Fibroblast of peridontal ligament (primary cell): ENCODE measurements around the gene MOV10L1.

ENCODE experiments used
- DNase-seq: peaks from one replicate; pipeline ENCODE4 v3.0.0-alpha.2; 2010; ENCODE audit errors: extremely low read depth

Gene MOV10L1

DNA sequence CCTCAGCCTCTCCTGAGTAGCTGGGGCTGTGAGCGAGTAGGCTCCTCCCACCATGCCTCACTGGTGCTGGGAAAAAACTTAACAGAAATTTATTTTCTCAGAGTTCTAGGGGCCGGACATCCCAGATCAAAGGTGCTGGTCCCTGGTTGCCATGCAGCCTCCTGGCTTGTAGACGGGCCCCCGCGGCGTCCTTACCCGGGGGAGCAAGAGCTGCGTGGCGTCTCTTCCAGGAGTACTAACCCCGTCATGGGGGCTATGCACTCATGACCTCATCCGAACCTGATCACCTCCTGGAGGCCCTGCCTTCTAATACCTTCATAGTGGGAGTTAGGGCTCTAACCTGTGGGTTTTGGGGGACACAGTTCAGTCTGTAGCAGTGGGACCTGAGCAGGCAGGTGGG lies 98.5 kb downstream of the MOV10L1 start:
- DNase-seq = no peak

DNA sequence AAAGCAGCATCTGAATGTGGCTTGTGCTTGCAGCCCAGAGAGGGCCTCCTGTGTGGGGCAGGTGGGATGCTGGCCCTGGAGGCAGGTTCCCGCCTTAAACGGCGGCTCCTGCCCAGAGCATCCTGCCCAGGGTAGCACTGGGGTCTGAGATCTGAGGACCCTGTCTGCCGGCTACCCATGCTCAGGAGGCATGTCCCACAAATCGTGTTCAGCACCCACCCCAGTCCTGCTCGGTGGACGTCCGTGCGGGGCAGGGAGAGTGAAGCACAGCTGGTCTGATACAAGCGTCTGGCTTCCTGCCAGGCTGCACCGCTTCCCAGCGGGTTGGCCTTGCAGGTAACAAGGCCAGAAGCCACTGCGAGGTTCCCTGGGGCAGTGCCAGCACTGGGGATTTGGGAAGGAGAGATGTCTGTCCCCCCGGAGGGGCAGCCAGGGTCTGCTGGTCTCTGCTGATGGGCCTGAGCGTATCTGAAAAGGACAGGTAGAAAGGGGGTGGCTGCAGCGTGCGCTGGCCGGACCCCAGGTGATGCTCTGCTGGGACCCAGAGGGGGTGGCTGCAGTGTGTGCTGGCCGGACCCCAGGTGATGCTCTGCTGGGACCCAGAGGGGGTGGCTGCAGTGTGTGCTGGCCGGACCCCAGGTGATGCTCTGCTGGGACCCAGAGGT lies 99.5 kb downstream of the MOV10L1 start:
- no peak for DNase-seq

DNA sequence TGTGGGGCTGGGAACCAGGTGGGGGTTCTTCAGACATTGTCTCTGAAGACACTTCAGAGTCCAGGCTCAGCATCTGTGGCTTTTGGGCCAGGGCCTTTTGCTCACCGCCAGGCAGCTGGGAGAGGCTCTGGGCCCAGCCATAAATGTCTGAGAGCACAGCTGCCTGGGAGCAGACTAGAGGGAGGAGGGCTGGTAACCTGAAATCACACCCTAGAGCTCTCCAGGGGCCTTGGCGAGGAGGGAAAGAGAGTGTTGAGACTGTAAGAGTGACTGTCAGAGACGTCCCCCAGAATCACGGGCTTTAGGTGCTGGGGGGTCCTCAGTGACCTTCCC lies 100.0 kb downstream of the MOV10L1 start:
- DNase-seq = peak; percentile 5

DNA sequence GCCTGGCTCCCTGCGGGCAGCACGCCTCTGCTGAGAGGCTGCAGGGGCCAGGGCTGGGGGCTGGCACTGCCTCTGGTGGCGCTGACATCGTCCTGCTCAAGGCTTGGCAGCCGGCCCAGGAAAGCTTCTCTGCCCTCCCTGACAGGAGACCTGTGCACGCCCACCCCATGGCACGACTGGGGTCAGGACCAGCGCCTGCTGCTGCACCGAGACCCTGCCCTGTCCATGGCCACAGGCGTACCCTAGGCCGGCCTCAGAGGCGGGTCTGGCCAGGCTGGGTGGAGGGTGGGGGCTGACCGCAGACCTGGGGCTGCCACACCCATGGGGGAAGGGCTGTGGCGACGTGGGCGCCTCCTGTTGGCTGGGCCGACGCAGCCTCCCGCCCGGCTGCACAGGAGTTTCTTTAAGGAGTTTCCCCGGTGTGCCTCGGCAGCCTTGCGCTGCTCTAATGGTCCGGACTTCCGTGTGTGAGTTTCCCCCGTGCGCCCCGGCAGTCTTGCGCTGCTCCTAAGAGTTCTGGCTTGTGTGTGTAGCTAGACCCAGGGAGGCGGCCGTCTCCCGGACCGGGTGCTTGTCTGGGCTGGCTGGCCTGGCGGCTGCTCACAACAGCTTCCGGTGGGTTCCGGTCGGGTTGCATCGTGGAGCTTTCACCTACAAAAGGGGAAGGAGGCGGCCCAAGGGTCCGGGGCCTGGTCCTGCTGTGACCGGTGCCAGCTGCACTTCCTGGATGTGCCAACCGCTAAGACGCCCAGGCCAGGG lies 100.6 kb downstream of the MOV10L1 start:
- DNase-seq = peak; percentile 23

DNA sequence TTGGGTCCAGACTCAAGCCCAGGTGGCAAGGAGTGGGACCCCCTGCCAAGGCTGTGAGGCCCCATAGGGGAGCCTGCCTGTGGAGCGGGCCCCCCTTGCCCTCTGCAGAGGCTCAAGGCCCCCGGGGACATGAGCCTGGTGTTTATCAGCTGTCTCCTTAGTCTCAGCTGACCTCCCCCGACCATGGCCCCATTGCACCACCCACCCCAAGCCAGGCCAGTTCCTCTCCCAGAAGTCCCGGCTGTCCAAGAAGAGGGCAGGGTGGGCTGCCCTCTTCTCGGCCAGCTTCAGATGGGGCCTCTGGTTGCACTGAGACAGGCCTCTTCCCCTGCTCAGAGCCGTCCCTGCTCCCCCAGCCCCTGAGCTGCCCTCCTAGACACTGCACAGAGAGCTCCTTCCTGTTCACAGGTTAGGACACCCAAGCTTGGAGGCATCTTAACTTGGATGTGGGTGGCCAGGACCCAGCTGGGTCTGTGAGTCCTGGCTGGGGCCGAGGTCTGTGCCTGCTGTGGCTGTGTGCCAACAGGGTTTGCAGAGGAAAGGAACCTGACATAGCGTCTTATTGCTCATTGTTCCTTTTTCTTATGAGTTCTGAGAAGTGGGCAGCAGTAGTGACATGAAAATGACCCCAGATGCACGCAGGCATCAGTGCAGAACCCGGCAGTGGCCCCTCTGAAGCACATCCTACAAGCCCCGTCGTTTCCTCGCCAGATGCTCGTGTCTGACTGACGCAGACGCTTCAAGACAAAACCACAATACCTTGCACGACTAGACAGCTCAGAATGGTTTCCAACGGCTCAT lies 101.3 kb downstream of the MOV10L1 start:
- DNase-seq = no peak

DNA sequence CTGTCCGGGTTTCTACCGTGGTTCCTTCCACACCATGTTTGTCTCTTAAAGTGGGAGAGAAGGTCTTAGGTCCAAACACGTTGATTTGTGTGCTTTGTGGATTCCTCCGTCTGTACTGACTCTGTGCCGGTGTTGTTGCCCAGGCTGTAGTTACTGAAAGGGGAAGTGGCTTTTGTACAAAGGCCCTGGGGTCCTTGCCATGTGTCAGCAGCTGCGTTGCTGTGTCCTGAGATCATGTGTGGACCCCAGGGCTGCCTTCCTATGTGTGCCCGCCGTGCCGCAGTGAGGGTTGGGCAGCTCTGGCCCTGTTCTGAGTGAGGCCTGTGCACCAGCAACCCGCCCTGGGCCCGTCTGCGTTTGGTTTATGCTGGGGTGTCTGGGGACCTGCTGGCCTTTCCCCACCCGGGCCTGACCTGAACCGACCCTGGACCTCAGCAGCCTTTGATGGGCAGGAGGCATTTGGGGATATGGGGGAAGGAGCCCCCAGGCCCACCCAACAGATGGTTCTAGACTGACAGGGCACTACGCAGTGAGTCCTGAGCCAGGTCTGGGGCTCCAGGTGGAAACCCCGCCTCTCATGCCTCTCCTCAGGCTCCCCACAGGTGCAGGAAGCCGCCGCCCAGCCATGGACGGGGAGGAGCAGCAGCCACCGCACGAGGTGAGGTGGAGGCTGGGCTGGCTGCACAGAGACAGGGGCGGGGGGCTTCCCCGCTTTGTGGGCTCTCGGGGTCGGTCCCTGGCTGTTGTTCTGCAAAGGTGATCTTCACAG lies 102.8 kb downstream of the MOV10L1 start:
- DNase-seq = no peak

DNA sequence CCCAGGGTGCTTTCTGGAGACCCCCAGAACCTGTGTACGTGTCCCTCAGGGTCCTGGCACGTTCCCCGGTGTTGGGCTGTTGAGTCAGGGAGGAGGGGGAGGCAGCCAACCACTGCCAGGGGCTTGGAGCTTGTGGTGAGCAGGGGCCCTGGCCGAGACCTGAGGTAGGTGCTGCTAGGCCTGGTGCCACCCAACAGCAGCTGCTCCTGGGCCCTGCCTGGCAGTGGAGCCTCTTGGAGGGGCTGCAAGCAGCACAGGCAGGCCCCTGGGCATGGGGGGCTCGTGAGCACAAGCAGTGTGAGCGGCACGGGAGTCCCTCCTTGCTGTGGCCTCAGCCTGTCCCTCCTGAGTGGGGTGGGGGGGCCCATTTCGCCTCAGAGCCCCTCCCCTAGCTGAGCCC lies 103.8 kb downstream of the MOV10L1 start:
- no peak for DNase-seq

DNA sequence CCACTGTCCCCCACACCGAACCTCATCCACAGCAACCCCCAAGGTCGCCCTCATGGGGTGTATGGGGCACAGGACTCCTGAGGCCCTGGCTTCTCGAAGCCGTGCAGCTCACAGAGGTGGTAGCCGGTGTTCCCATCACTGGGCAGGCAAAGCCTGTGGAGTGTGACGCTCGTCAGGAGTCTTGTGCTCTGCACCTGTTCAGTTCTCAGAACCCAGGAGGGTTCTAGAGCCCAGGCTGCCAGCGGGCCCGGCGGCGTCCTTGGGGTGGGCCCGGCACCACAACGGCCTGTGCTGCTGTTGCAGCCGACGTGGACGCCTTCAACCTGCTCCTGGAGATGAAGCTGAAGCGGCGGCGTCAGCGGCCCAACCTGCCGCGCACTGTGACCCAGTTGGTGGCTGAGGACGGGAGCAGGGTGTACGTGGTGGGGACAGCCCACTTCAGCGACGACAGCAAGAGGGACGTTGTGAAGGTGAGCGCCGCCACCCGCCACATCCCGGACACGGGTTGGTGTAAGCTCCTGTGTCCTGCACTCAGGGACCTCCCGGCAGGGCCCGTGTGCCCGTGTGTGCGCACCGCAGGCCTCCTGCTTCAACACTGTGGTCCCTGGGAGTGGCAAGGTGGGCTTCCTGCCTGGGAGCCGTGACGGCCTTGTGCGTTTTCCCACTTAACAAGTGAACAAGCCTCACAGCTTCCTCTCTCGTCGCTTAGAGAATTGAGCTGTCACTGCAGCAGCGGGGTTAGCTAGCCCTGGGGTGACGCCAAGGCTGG lies 104.4 kb downstream of the MOV10L1 start:
- DNase-seq = no peak

DNA sequence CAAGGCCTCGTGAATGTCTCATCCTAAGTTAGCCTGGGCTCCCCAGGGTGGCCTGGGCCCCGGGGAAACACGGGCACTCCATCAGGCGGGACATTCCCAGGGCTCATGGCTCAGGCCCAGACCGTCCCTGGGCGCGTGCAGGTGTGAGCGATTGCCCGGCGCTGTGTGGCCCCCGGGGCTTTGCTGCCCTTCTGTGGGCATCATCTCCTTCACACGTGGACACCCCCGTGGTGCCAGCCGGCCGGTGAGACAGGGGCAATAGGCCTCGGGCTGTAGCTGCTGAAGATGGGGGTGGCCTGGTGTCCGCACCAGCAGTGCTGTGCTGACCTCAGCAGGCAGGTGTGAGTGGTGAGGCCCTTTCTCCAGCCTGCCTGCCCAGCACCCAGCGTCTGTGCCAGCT lies 106.5 kb downstream of the MOV10L1 start:
- no peak for DNase-seq

DNA sequence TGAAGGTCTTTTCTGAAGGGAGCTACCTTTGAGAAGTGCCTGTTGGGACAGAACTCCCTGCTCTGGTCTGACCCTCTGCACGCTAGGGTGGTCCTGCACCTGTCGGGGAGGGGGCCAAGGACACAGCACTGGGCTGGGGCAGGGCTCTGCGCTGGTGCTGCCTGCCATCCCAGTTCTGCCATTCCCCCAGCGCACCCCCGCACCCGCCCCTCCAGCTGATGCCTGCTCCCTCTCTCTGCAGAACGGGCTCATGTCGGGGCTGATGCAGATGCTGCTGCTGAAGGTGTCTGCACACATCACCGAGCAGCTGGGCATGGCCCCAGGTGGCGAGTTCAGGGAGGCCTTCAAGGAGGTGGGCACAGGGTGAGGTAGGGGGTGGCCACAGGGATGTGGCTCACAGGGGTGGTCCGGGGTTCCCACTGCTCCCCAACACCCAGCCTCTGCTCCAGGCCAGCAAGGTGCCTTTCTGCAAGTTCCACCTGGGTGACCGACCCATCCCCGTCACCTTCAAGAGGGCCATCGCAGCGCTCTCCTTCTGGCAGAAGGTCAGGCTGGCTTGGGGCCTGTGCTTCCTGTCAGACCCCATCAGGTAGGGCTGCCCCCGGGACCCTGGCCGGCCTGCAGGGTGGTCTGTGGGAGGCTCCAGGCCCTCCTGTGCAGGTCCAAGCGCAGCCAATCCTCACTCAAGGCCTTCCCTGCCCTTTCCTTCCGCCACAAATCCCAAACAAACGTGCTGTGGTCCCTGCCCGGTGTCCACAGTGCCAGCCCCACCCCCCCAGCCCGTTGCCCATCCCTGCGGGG lies 107.4 kb downstream of the MOV10L1 start:
- DNase-seq = no peak

DNA sequence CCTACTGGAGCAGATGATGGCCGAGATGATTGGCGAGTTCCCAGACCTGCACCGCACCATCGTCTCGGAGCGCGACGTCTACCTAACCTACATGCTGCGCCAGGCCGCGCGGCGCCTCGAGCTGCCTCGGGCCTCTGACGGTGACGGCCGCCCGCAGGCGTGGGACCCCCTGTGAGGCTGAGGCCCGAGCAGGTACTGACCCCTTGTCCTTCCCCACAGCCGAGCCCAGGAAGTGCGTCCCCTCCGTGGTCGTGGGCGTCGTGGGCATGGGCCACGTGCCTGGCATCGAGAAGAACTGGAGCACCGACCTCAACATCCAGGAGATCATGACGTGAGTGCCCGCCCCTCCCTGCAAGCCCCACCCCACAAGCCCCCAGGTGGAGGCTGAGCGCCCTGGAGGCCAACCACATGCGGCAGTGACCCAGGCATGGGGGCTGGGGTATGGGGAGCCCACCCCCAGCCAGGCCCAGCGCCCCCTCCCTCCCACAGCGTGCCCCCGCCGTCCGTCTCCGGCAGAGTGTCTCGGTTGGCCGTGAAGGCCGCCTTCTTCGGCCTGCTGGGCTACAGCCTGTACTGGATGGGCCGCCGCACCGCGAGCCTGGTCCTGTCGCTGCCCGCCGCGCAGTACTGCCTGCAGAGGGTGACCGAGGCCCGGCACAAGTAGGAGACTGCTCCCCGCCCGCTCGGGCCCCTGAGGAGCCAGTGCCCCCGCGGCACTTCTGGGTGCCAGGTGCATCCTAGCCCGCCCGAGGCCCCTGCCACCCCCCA lies 108.2 kb downstream of the MOV10L1 start:
- DNase-seq = no peak

DNA sequence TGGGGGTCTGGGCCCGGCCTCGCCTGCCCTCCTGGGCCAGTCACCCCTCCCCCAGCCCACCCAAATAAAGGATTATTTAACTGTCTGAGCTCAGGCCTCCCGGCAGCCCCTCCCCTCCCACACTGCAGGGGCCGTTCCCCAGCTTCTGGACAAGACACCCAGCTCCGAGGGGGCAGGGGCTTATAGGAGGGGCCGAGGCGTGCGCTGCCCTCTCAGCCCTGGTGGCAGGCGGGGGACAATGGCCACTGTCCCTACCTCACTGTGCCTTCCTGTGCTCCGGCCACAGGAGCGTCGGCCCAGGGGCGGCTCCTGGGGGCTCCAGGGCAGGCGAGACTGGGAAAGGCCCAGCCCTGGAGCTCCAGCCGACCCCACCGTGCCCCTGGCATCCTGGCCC lies 108.8 kb downstream of the MOV10L1 start:
- no peak for DNase-seq

DNA sequence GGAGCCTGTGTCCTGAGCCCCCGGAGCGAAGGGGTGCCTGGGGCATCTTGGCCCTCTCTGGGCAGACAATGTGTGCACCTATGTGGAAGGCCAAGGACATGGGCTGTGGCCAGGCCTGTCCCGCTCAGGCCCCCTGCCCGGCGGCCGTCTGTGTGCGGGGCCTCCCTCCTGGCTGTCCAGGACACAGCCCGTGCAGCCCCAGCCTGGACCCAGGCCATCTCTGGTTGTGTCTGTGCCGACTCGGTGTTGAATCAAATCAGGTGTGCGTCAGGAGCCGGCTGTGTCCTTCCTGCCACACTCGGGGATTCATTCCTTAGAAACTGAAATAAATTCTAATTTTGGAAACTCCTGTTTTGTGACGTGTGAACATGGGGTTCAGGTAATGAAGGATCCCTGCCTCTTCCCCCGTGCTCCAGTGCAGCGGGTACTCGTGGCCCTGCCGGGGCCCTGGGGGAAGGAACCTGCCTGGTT lies 109.5 kb downstream of the MOV10L1 start:
- no peak for DNase-seq

DNA sequence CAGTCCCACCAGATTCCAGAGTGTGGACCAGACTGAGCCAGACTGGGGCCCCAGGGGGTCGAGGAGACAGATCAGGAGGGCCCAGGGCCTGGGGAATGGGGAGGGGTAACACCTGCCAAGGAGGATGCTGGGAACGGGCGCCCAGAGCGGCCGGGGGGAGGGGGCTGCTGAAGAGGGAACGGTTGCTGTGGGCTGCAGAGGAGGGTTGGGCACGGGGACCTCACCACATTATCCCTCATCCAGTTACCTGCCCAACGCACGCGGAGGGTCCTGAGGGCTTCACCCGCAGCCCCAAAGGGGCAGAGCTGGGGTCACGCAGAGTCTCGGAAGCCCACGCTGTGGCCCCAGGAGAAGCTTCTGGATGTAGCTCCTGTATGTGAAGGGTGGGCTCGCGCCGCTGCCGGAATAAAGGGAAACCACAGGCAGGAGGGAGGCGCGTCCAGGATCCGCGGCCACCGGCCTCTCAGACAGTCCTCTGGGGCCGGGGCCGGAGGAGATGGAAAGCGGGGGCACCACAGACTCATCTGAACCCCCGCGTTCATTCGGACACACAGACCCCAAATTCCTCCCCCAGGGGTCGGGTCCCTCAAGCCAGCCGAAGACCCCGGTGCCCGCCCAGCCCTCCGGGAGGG lies 110.1 kb downstream of the MOV10L1 start:
- DNase-seq = no peak

DNA sequence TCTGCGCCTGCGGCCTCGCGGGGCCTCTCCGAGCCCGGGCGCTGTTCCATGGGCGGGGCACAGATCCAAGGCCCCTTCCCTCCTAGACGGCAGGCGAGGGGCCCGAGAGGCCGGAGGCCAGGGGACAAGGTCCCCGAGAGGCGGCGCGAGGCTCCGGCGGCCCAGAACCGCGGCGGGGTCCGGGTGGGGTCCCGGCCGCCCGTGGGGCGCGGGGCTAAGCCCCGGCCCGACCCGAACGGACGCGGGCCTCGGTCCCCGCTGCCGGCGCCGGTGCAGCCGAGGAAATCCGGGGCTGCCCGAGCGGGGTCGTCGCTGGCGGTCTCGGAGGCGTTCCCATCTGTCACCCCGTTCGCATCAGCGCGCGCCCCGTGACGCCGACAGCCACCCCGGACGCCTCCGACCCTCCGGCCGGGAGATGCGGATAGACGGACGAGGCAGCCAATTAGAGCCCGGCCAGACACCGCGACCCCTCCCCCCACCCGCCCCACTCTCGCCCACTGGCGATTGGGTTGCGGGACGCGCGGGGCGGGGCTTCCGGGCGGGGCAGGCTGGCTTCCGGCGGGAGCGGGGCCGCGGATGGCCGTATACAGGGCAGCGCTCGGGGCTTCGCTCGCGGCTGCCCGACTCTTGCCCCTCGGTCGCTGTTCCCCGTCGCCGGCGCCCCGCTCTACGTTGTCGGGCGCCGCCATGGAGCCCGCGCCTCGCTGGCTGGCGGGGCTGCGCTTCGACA lies 110.8 kb downstream of the MOV10L1 start, which contains the start of gene SELENOO:
TSS of gene SELENOO (plus strand) at position 551 of the 730 bp plus-strand sequence. CDS start at position 577, 26 bp downstream.
- DNase-seq = peak; percentile 74

DNA sequence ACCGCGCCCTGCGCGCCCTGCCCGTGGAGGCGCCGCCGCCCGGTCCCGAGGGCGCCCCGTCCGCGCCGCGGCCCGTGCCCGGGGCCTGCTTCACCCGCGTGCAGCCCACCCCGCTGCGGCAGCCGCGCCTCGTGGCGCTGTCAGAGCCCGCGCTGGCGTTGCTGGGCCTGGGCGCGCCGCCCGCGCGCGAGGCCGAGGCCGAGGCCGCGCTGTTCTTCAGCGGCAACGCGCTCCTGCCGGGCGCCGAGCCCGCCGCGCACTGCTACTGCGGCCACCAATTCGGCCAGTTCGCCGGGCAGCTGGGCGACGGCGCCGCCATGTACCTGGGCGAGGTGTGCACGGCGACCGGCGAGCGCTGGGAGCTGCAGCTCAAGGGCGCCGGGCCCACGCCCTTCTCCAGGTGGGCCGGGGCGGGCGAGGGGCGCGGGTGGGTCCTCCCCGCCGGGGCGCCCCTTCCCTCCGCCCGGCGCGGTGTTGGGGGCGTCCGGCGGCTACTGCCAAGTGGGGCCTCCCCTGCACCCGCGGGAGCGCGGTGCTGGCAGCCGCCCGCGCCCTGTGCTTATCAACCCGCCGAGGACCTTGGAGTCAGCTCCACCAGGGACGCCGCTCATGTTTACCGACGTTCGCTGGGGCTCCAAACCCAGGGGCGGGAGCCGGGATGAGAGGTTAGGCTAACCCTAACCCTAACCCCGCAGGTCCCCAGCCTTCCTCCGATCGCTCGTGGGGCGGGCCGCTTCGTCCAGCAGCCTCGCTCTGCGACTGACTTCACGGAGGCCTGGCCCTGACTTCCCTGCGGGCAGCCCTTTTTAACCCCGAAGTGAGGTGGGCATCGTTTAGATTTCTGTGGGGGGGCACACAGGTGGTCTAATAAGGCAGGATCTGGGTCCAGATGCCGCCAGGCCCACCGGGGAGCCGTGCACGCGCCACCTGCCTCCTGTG lies 111.7 kb downstream of the MOV10L1 start:
- no peak for DNase-seq

DNA sequence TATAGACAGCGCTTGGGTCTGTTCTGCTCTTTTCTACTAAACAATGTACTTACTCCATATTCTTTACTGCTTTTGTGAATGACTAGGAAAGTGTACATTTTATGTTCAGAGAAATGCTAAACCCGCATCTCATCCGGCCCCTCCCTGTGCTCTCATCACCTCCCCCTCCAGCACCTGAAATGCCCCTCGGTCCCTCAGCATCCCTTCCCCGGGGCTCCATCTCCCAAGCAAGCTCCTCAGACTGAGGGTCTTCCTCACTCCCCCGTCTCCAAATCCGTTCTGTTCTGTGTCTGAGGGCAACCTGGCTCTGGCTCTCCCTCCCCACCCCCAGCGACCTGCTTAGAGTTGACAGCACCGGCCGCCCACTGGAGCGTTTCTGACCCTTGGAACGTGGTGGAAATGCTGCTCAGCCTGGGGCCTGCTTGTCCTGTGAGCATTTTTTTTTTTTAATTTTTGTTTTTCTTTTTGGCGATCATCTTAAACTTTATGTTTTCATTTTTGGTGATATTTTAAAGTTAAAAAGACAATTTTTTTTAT lies 112.4 kb downstream of the MOV10L1 start:
- DNase-seq = no peak
